DMS153 (cell line): ENCODE data around the gene STX8.
"Not testable (repeated sequence)": the region's sequence is repeated elsewhere in the genome, so short reads cannot be mapped to it uniquely, and the experiment has no call there.

Experiments
- DNase-seq: peaks from one replicate; lab custom pipeline; 2025; lab: John Stamatoyannopoulos, UW

Gene STX8

GRCh38 chr17:9339482-9339881 is 236.1 kb downstream of the STX8 start:
- DNase-seq = not testable (repeated sequence)

GRCh38 chr17:9336817-9337216 is 238.8 kb downstream of the STX8 start:
- no peak for DNase-seq

GRCh38 chr17:9334536-9335446 is 240.8 kb downstream of the STX8 start:
- DNase-seq = no peak

- DNase-seq = no peak
These were observed 243.5 kb downstream of the STX8 start for GRCh38 chr17:9332132-9332494.

GRCh38 chr17:9331279-9332131 is 244.1 kb downstream of the STX8 start:
- DNase-seq = no peak

GRCh38 chr17:9330611-9331271 is 244.9 kb downstream of the STX8 start:
- no peak for DNase-seq

- DNase-seq = no peak
These were observed 245.5 kb downstream of the STX8 start for GRCh38 chr17:9330141-9330540.

- no peak for DNase-seq
These were observed 246.2 kb downstream of the STX8 start for GRCh38 chr17:9329251-9329921.

- DNase-seq = no peak
These were observed 250.8 kb downstream of the STX8 start for GRCh38 chr17:9324864-9325263.

- no peak for DNase-seq
These were observed 253.3 kb downstream of the STX8 start for GRCh38 chr17:9322326-9322725.

- DNase-seq = no peak
These were observed 253.7 kb downstream of the STX8 start for GRCh38 chr17:9321890-9322289.

- no peak for DNase-seq
These were observed 260.3 kb downstream of the STX8 start for GRCh38 chr17:9315360-9315759.

- DNase-seq = no peak
These were observed 262.3 kb downstream of the STX8 start for GRCh38 chr17:9313346-9313745.

GRCh38 chr17:9309216-9309615 is 266.4 kb downstream of the STX8 start:
- no peak for DNase-seq

- no peak for DNase-seq
These were observed 267.6 kb downstream of the STX8 start for GRCh38 chr17:9308069-9308468.

- no peak for DNase-seq
These were observed 268.2 kb downstream of the STX8 start for GRCh38 chr17:9307313-9307998.

- no peak for DNase-seq
These were observed 269.5 kb downstream of the STX8 start for GRCh38 chr17:9306086-9306485.

GRCh38 chr17:9299695-9300094 is 275.9 kb downstream of the STX8 start:
- no peak for DNase-seq

GRCh38 chr17:9298776-9299295 is 276.8 kb downstream of the STX8 start:
- no peak for DNase-seq

GRCh38 chr17:9298135-9298534 is 277.5 kb downstream of the STX8 start:
- DNase-seq = no peak

- no peak for DNase-seq
These were observed 280.9 kb downstream of the STX8 start for GRCh38 chr17:9294661-9295210.
